DMS 273 (cell line): ENCODE measurements around the gene MSH3.
A peak's percentile ranks its signal among the peaks of the same experiment; 100 is the strongest.

ENCODE experiments used
- DNase-seq: peaks from one replicate; lab custom pipeline; 2025; ENCODE audit not compliant: unreplicated experiment; lab: John Stamatoyannopoulos, UW

MSH3 gene

GRCh38 chr5:80654391-80655230, at the start of gene MSH3, which contains the start of gene DHFR:
Gene MSH3 (plus strand): TSS chr5:80654652. CDS start chr5:80654728, 76 bp downstream.
Gene DHFR (minus strand): TSS chr5:80654983. CDS start chr5:80654489, 494 bp downstream.
- peak; percentile 97 for DNase-seq

DNA sequence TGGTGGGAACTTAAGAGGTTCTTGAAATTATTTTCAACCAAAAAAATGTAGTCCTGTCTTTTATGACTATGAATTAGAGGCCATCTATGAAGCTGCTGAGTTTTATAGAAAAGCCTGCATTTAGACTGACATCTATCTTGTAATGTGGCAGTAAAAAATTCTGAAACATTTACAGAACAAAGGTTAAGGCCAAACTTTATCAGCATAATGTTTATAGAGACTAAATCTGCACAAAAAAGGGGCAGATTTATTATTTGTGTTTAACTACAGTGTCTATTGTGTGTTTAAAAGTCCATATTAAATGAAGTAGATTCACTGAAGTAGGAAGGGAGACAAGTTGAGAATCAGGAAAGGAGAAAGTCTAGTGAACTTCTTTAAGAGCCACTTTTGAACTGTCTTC, 47.1 kb upstream of the MSH3 start:
- no peak for DNase-seq

- no peak for DNase-seq
Observed at GRCh38 chr5:80607832-80608231, 46.6 kb upstream of the MSH3 start.

GRCh38 chr5:80608731-80609130, 45.7 kb upstream of the MSH3 start:
- DNase-seq: no peak

DNA sequence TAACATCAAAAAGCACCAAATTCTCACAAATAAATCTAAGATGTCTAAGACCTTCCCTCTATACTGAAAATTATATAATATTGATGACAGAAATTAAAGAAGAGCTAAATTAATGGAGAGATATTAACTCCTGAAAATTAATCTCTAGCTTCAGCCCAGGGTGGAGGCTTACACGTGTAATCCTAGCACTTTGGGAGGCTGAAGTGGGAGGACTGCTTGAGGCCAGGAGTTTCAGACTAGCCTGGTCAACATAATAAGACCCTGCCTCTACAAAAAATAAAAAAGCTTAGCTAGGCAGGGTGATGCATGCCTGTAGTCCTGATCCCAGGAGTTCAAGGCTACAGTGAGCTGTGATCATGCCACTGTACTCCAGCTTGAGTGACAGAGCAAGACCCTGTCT, 44.8 kb upstream of the MSH3 start:
- DNase-seq: no peak

GRCh38 chr5:80615266-80615914, 39.1 kb upstream of the MSH3 start:
- no peak for DNase-seq

GRCh38 chr5:80618438-80618837, 36.0 kb upstream of the MSH3 start:
- no peak for DNase-seq

- no peak for DNase-seq
Observed at GRCh38 chr5:80619086-80619485, 35.4 kb upstream of the MSH3 start.

- DNase-seq: no peak
Observed at GRCh38 chr5:80620211-80620610, 34.2 kb upstream of the MSH3 start.

GRCh38 chr5:80622756-80623155, 31.7 kb upstream of the MSH3 start:
- DNase-seq: no peak

GRCh38 chr5:80623999-80624398, 30.5 kb upstream of the MSH3 start:
- no peak for DNase-seq

- no peak for DNase-seq
Observed at GRCh38 chr5:80625230-80625629, 29.2 kb upstream of the MSH3 start.

DNA sequence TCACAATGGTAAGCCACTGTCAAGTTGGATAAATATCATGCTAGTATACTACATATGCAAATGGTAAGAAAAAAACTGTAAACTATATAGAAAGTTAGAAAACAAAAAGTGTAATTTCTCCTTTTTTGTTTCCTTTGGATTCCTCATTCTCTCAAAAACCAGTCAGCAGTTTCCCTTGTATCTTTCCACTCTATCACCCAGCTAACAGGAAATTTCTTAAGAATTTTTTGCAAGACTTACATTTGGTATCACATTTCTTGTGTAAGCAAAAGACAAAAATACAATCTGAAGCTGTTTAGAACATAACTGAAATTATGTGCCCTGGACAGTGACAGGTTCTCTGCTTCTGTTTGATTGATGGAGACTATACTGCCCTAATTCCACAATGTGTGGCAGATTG, 25.2 kb upstream of the MSH3 start:
- no peak for DNase-seq

DNA sequence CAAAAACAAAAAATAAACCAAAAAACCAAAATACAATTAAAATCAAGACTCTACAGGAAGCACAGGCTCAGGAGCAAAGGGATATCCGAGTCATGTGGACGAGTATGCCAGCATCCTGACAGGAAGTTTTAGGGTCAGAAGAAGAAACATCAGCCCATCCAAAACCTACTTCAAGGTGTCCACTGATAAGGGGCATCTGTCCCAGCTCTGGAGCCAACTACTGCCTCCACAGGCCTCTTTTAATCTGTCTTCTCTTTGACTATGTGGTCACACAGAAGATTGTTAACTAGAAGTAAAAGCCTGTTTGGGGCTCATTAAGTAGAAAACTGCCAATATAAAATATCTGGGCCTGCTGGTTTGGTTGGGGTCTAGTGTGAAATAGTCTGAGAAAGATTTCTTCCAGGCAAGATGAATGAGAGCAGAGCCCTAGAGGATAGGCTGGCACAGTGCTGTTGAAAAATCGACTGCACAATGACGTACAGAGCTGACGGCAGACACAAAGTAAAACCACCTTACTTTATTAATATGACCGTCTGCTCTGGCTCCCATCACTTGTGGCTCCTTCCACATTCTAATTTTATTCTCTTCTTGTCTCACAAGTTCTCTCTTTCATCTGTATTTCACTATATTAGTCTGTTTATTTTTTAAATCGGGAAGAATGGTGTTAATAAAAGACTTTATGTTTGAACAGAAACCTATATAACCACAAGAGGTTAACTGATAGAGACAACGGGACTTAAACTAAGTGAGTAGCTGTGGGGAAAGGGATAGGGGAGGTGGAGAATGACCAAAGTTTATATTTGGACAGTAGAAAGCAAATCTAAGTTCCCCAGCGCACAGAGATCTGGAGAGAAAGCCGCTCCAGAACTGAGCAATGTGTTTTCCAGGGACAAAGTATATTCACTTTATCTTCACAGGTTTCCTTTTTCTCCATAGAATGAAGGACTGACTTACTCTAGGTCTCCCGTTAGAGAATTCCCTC, 22.9 kb upstream of the MSH3 start:
- no peak for DNase-seq

- DNase-seq: no peak
Observed at GRCh38 chr5:80632700-80633099, 21.8 kb upstream of the MSH3 start.

DNA sequence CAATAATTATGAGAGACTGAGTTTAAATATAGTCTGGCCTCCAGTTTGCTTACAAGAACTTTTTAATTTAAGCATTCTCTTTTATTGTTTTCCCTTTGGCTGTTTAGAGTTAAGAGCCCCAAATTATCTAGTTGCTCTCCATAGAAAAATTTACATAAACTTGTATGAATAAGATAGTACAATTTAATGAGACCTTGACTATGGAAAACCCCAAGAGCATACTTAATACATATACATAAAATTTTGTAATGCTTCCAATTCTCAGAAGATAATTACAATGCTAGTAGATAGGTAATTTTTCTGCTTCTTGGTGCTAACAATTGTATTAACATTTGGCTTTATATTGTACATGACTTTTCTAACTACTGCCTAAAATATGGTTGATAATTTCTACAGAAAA, 20.3 kb upstream of the MSH3 start:
- DNase-seq: no peak

- DNase-seq: no peak
Observed at GRCh38 chr5:80641353-80641752, 13.1 kb upstream of the MSH3 start.

DNA sequence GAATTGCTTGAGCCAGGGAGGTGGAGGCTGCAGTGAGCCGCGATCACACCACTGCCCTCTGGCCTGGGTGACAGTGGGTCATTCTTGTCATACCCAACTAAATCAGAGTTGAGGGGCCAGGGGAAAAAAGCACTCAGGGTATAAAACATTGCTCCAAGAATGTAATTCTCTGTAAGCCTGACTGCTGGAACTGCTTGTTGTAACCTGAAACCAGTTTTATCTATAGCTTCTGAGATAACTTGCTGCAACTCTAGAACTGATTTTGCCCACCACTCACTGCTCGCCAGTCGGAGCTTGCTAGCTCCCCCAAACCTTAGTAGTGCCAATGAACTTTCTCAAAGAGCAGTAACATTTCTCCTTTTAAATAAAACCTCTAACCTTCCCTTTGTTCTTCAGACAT, 9.6 kb upstream of the MSH3 start:
- no peak for DNase-seq

DNA sequence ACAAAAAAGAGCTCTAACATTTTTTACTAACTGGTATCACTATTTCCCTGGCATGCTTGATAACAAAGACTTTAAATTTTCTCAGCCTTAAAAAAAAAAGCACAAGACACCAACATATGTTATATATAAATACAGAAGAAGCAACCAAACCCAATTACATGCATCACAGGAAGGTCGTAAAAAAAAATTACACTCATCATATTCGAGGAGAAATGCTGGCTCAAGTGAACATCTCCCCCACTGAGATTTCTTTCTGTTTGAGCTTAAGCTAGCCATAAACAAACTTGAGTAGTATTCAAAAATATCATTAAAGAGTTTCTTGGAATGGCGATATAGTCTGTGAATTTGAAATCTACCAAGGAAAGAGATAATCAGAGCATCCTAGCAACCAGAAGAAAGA, 7.5 kb upstream of the MSH3 start:
- no peak for DNase-seq

DNA sequence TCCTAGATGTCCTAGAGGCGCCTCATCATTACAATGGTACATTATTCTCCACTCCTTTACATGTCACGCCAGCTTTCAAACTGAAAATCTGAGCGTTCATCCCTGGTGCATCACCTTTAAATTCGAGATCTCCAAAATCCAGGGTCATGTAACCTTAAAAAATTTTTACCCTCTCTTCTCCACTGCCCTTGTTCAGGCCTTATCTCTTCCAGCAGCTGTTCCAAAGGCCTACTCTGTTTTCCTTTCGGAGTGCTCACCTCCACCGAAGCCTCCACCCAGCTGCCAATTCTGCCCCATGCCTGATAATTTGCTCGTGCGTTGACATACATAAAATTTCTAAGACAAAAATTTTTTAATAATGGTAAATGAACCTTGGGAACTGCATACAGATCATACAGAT, 950 bp upstream of the MSH3 start:
- DNase-seq: peak; percentile 42

GRCh38 chr5:80654054-80654390, 430 bp upstream of the MSH3 start:
- DNase-seq: peak; percentile 56
